NB4 (cell line): ENCODE results near the gene DUOXA2.

ENCODE experiments used
- DNase-seq: peaks from one replicate; pipeline ENCODE4 v3.0.0; 2010; ENCODE audit warnings: low read depth
- H3K4me3 ChIP-seq: one replicate; pipeline ENCODE4 v1.5.1; 2011; ENCODE audit warnings: mild to moderate bottlenecking, low read depth, low read length, moderate library complexity
- CTCF ChIP-seq: IDR thresholded peaks from one replicate; pipeline ENCODE4 v1.5.1; 2012; ENCODE audit warnings: low read depth, low read length
- MAX ChIP-seq: IDR thresholded peaks from 2 replicates; pipeline ENCODE4 v1.6.1; 2011; ENCODE audit warnings: low read depth, low read length
- MYC ChIP-seq: IDR thresholded peaks from 2 replicates; pipeline ENCODE4 v1.6.1; 2011; ENCODE audit warnings: low read depth, low read length
- POLR2A ChIP-seq: IDR thresholded peaks from 2 replicates; pipeline ENCODE4 v1.6.1; 2011; ENCODE audit warnings: mild to moderate bottlenecking; ENCODE audit not compliant: insufficient read length; ENCODE audit errors: extremely low read depth

DUOXA2 gene

GRCh38 chr15:45083223-45083622 lies 30.9 kb upstream of the DUOXA2 start:
- H3K4me3 ChIP-seq, result no peak overlapping the region
- TF ChIP-seq CTCF (no peak), POLR2A (no peak), MYC (no peak), MAX (no peak)
- DNase-seq, result no peak

GRCh38 chr15:45084163-45084562 lies 30.0 kb upstream of the DUOXA2 start:
- TF ChIP-seq MYC, result no peak
- no peak for DNase-seq
- H3K4me3 ChIP-seq, result no peak overlapping the region

- no peak overlapping the region for H3K4me3 ChIP-seq
- TF ChIP-seq POLR2A (no peak), CTCF (peak; percentile 47), MYC (no peak), MAX (no peak)
- DNase-seq, result peak; percentile 15
Observed at GRCh38 chr15:45087513-45087912, 26.6 kb upstream of the DUOXA2 start.

GRCh38 chr15:45088801-45089711 lies 25.1 kb upstream of the DUOXA2 start:
- no peak for DNase-seq
- TF ChIP-seq CTCF (no peak), MYC (no peak), MAX (no peak), POLR2A (no peak)
- H3K4me3 ChIP-seq, result no peak overlapping the region

GRCh38 chr15:45089712-45090373 lies 24.3 kb upstream of the DUOXA2 start:
- TF ChIP-seq POLR2A, result no peak
- TF ChIP-seq MAX, result no peak
- no peak for TF ChIP-seq MYC
- TF ChIP-seq CTCF, result no peak
- no peak for DNase-seq

GRCh38 chr15:45091161-45091560 lies 23.0 kb upstream of the DUOXA2 start:
- no peak for DNase-seq
- TF ChIP-seq MYC, result no peak
- TF ChIP-seq CTCF, result no peak
- TF ChIP-seq MAX, result no peak
- TF ChIP-seq POLR2A, result no peak
- H3K4me3 ChIP-seq, result no peak overlapping the region

More at GRCh38 chr15:45089712-45090373, 24.3 kb upstream of the DUOXA2 start:
- H3K4me3 ChIP-seq, result no peak overlapping the region
